Fibroblast of lung (primary cell): ENCODE results near the gene CBFA2T3.

Experiments used
- CTCF ChIP-seq, 2 donors: IDR thresholded peaks in 1 of 2; conservative IDR thresholded peaks in 1 of 2; 1 replicate in 1 of 2; 2 replicates in 1 of 2; pipeline ENCODE4 v1.5.1; 2011 to 2012; ENCODE audit warnings: low read length in 2 of 2, control low read depth in 1 of 2, inconsistent platforms in 1 of 2, low read depth in 1 of 2, mild to moderate bottlenecking in 1 of 2
- EZH2 ChIP-seq: IDR thresholded peaks from 2 replicates; pipeline ENCODE4 v1.5.1; 2012; ENCODE audit warnings: low read length, control low read depth, mild to moderate bottlenecking; ENCODE audit errors: missing control alignments

GRCh38 chr16:88875703-88876234 lies 101.2 kb downstream of the CBFA2T3 start:
- TF ChIP-seq CTCF (conservative IDR thresholded peaks at IDR 0.05 in 1 of 2, IDR thresholded peaks at IDR 0.05 in 1 of 2; ENCODE audit: low read depth in 1 of 2, low read length in 2 of 2) (no peak), EZH2 (no peak)
